Endodermal cell (in vitro differentiated cells): ENCODE results near the gene PADI4. TPM values are rescaled to one million over a fixed set of nuclear protein-coding genes. Genes with fewer than 3 reads are reported as not detected.

Source experiments
- DNase-seq: peaks from one replicate; pipeline ENCODE4 v3.0.0-alpha.2; 2017
- H3K27ac ChIP-seq: 2 replicates; pipeline ENCODE4 v1.5.1; 2013; ENCODE audit warnings: mild to moderate bottlenecking, low read depth, low read length, moderate library complexity
- H3K27me3 ChIP-seq: 2 replicates; pipeline ENCODE4 v1.6.1; 2013; ENCODE audit warnings: mild to moderate bottlenecking, low read length, moderate library complexity; ENCODE audit not compliant: insufficient read depth, control insufficient read depth, poor library complexity, severe bottlenecking
- H3K36me3 ChIP-seq: 2 replicates; pipeline ENCODE4 v1.7.0; 2013; ENCODE audit warnings: mild to moderate bottlenecking, low read length, moderate library complexity; ENCODE audit not compliant: control insufficient read depth, insufficient read depth
- H3K4me1 ChIP-seq: one replicate; pipeline ENCODE4 v1.7.0; 2013; ENCODE audit warnings: low read length; ENCODE audit not compliant: control insufficient read depth, insufficient read depth
- H3K4me3 ChIP-seq: 2 replicates; pipeline ENCODE4 v1.5.1; 2013; ENCODE audit warnings: mild to moderate bottlenecking, low read length, moderate library complexity
- H3K9ac ChIP-seq: 2 replicates; pipeline ENCODE4 v1.6.1; 2013; ENCODE audit warnings: mild to moderate bottlenecking, low read length, moderate library complexity; ENCODE audit not compliant: poor library complexity, severe bottlenecking; ENCODE audit errors: extremely low read depth
- H3K9me3 ChIP-seq: 2 replicates; pipeline ENCODE4 v1.6.1; 2013; ENCODE audit warnings: mild to moderate bottlenecking, low read length, moderate library complexity; ENCODE audit not compliant: control insufficient read depth
- H3K27ac Mint-ChIP-seq: 2 replicates; pipeline ENCODE4 v1.8.0; 2020; ENCODE audit warnings: mixed read lengths
- H3K27me3 Mint-ChIP-seq: 2 replicates; pipeline ENCODE4 v1.8.0; 2021; ENCODE audit warnings: mild to moderate bottlenecking, mixed read lengths; ENCODE audit not compliant: insufficient read depth
- H3K36me3 Mint-ChIP-seq: 2 replicates; pipeline ENCODE4 v1.8.0; 2020; ENCODE audit warnings: low read depth, mixed read lengths
- H3K4me1 Mint-ChIP-seq: 2 replicates; pipeline ENCODE4 v1.8.0; 2020; ENCODE audit warnings: mixed read lengths
- H3K4me3 Mint-ChIP-seq: 2 replicates; pipeline ENCODE4 v1.8.0; 2020; ENCODE audit warnings: mild to moderate bottlenecking, moderate library complexity, mixed read lengths
- H3K9me3 Mint-ChIP-seq: 2 replicates; pipeline ENCODE4 v1.8.0; 2020; ENCODE audit warnings: mild to moderate bottlenecking, mixed read lengths
- CTCF ChIP-seq: fragments of 200-600 bp; sonication (generic); conservative IDR thresholded peaks from 2 replicates; pipeline ENCODE4 v1.5.0; 2021; ENCODE audit warnings: antibody characterized with exemption, mild to moderate bottlenecking
- WGBS, 2 experiments: methylation state at CpG; one replicate each; pipeline versions ENCODE4 v1.1.5 to v1.1.7; 2013; ENCODE audit warnings: missing lambda C conversion rate in 2 of 2, mixed read lengths in 1 of 2; ENCODE audit not compliant: insufficient coverage in 1 of 2, insufficient read length in 1 of 2; 5-methylcytosine and 5-hydroxymethylcytosine counted together
- total RNA-seq, 2 donors: library from RNA; stranded (reverse); fragmentation: NEBNext Ultra II Directional in 1 of 2; extraction: Animal tissue kit (Norgen Biotek cat#: 25700) in 1 of 2; gene quantifications; 2 replicates in 1 of 2; 3 replicates in 1 of 2; pipeline ENCODE4 v1.2.1, GENCODE V29; 2021

PADI4 gene
- total RNA-seq, 2 donors from 2014 or later, result not detected

- no peak for DNase-seq
- Histone ChIP-seq H3K4me3 (no peak overlapping the region), H3K27ac (no peak overlapping the region), H3K27me3 (no peaks in the 10 kb centered on the region), H3K9ac (no peak overlapping the region), H3K9me3 (no peaks in the 10 kb centered on the region), H3K36me3 (no peaks in the 10 kb centered on the region), H3K4me1 (no peaks in the 10 kb centered on the region)
- no peaks in the 10 kb centered on the region for H3K4me1 Mint-ChIP-seq
- H3K36me3 Mint-ChIP-seq, result no peaks in the 10 kb centered on the region
- no peak for TF ChIP-seq CTCF
- H3K27me3 Mint-ChIP-seq, result peaks cover 3% of the 10 kb centered on the region
- no peak overlapping the region for H3K4me3 Mint-ChIP-seq
- WGBS, 2 experiments, result 93 to 100% methylated on average over 3 of the region's 3 CpGs
- H3K9me3 Mint-ChIP-seq, result no peaks in the 10 kb centered on the region
- no peak overlapping the region for H3K27ac Mint-ChIP-seq
These were observed 17.4 kb upstream of the PADI4 start for GRCh38 chr1:17290553-17290952.

DNA sequence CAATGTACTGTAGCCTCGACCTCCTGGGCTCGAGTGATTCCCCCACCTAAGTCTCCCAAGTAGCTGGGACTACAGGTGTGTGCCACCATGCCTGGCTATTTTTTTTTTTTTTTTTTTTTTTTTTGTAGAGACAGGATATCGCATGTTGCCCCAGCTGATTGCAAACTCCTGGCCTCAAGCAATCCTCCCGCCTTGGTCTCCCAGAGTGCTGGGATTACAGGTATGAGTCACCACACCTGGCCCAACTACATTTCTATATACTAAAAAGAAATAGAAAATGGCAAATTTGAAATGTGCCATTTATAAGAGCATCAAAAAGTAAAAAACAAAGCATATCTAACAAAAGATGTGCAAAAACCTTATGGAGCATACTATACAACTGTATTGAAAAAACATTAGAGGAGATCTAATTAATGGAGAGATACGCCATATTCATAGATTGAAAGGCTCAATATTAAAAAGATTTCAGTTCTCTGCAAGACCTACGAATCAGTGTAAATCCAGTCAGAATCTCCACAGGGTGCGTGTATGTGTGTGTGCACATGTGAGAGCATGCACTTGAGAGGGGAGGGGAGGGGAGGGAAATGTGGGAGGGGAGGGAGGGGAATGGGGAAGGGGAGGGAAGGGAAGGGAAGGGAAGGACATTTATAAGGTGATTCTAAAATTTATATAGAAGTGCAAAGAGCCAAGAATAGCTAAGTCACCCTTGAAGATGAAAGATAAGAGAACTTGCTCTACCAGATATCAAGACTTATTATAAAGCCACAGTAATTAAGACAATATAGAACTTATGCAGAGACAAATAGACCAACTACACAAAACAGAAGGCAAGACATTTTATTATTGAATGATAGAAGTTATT, 15.5 kb upstream of the PADI4 start:
- no peaks in the 10 kb centered on the region for H3K9me3 ChIP-seq
- no peak for DNase-seq
- H3K36me3 ChIP-seq, result no peaks in the 10 kb centered on the region
- Mint-ChIP-seq H3K4me1 (no peaks in the 10 kb centered on the region), H3K4me3 (no peak overlapping the region), H3K36me3 (no peaks in the 10 kb centered on the region), H3K9me3 (no peaks in the 10 kb centered on the region), H3K27me3 (peaks cover 4% of the 10 kb centered on the region), H3K27ac (no peak overlapping the region)
- no peak for TF ChIP-seq CTCF
- H3K4me3 ChIP-seq, result no peak overlapping the region
- 86 to 92% methylated on average over 2 to 7 of the region's 7 CpGs for WGBS, 2 experiments
- H3K27me3 ChIP-seq, result no peaks in the 10 kb centered on the region
- H3K4me1 ChIP-seq, result no peaks in the 10 kb centered on the region
- H3K9ac ChIP-seq, result no peak overlapping the region
- H3K27ac ChIP-seq, result no peak overlapping the region

- 80 to 85% methylated on average over 9 to 14 of the region's 14 CpGs for WGBS, 2 experiments
- Histone ChIP-seq H3K9me3 (no peaks in the 10 kb centered on the region), H3K4me1 (no peaks in the 10 kb centered on the region), H3K4me3 (no peak overlapping the region), H3K27me3 (no peaks in the 10 kb centered on the region), H3K36me3 (no peaks in the 10 kb centered on the region), H3K27ac (no peak overlapping the region), H3K9ac (no peak overlapping the region)
- no peaks in the 10 kb centered on the region for H3K36me3 Mint-ChIP-seq
- H3K4me3 Mint-ChIP-seq, result no peak overlapping the region
- no peak for TF ChIP-seq CTCF
- DNase-seq, result no peak
- H3K27me3 Mint-ChIP-seq, result peaks cover 4% of the 10 kb centered on the region
- H3K4me1 Mint-ChIP-seq, result no peaks in the 10 kb centered on the region
- H3K27ac Mint-ChIP-seq, result no peak overlapping the region
- no peaks in the 10 kb centered on the region for H3K9me3 Mint-ChIP-seq
These were observed 14.1 kb upstream of the PADI4 start for GRCh38 chr1:17293681-17294425.
